ENCODE data around the gene SYT17.

Gene SYT17

GRCh38 chr16:19242186-19242585, 74.1 kb downstream of the SYT17 start:
- no peak overlapping the region for H3K4me3 ChIP-seq (ENCODE audit: low read depth, low read length)
- no peak for TF ChIP-seq CTCF (conservative IDR thresholded peaks at IDR 0.05; ENCODE audit: low read depth, low read length)
- DNase-seq (ENCODE audit: low read depth) = no peak

- DNase-seq (ENCODE audit: low read depth) = no peak
- no peak overlapping the region for H3K4me3 ChIP-seq (ENCODE audit: low read depth, low read length)
- no peak for TF ChIP-seq CTCF (conservative IDR thresholded peaks at IDR 0.05; ENCODE audit: low read depth, low read length)
Observed at GRCh38 chr16:19242987-19243575, 75.0 kb downstream of the SYT17 start.

GRCh38 chr16:19245326-19245925, 77.4 kb downstream of the SYT17 start:
- H3K4me3 ChIP-seq (ENCODE audit: low read depth, low read length) = no peak overlapping the region
- no peak for TF ChIP-seq CTCF (conservative IDR thresholded peaks at IDR 0.05; ENCODE audit: low read depth, low read length)
- DNase-seq (ENCODE audit: low read depth) = no peak

- H3K4me3 ChIP-seq (ENCODE audit: low read depth, low read length) = no peak overlapping the region
- no peak for TF ChIP-seq CTCF (conservative IDR thresholded peaks at IDR 0.05; ENCODE audit: low read depth, low read length)
- no peak for DNase-seq (ENCODE audit: low read depth)
Observed at GRCh38 chr16:19252904-19253303, 84.9 kb downstream of the SYT17 start.

- no peak for TF ChIP-seq CTCF (conservative IDR thresholded peaks at IDR 0.05; ENCODE audit: low read depth, low read length)
- DNase-seq (ENCODE audit: low read depth) = no peak
- no peak overlapping the region for H3K4me3 ChIP-seq (ENCODE audit: low read depth, low read length)
Observed at GRCh38 chr16:19254611-19255010, 86.6 kb downstream of the SYT17 start.

- no peak for TF ChIP-seq CTCF (conservative IDR thresholded peaks at IDR 0.05; ENCODE audit: low read depth, low read length)
- DNase-seq (ENCODE audit: low read depth) = no peak
- H3K4me3 ChIP-seq (ENCODE audit: low read depth, low read length) = no peak overlapping the region
Observed at GRCh38 chr16:19264123-19264673, 96.2 kb downstream of the SYT17 start.

Data from choroid plexus epithelial cell (primary cell).